OCI-LY1 (cell line): Measurements from ENCODE around the gene RBM38.

Experiments
- H2AFZ ChIP-seq: fragments of 200-600 bp; sonication (generic), shearing (Covaris generic); 2 replicates; pipeline ENCODE4 v1.6.0; 2014; ENCODE audit warnings: antibody characterized with exemption, mild to moderate bottlenecking, low read length
- H3F3A ChIP-seq: fragments of 200-600 bp; sonication (generic), shearing (Covaris generic); 2 replicates; pipeline ENCODE4 v1.6.0; 2014; ENCODE audit warnings: mild to moderate bottlenecking, antibody characterized with exemption, low read length, moderate library complexity; ENCODE audit not compliant: insufficient read depth
- H3K27ac ChIP-seq: fragments of 200-600 bp; sonication (generic); 2 replicates; pipeline ENCODE4 v1.5.1; 2014; ENCODE audit warnings: low read length, mixed run types, mild to moderate bottlenecking, low read depth; ENCODE audit not compliant: poor library complexity, severe bottlenecking
- H3K27me3 ChIP-seq: fragments of 200-600 bp; sonication (generic); 2 replicates; pipeline ENCODE4 v1.6.0; 2014; ENCODE audit warnings: antibody characterized with exemption, mild to moderate bottlenecking, low read length, moderate library complexity; ENCODE audit not compliant: insufficient read depth
- H3K36me3 ChIP-seq: fragments of 200-600 bp; sonication (generic); 2 replicates; pipeline ENCODE4 v1.6.1; 2014; ENCODE audit warnings: mild to moderate bottlenecking, antibody characterized with exemption, low read length, moderate library complexity, mixed read lengths; ENCODE audit not compliant: insufficient read depth
- H3K4me1 ChIP-seq: fragments of 200-600 bp; sonication (generic); 2 replicates; pipeline ENCODE4 v1.5.1; 2014; ENCODE audit warnings: mild to moderate bottlenecking, low read length, moderate library complexity; ENCODE audit not compliant: insufficient read depth, severe bottlenecking
- H3K4me2 ChIP-seq: fragments of 200-600 bp; sonication (generic), shearing (Covaris generic); 2 replicates; pipeline ENCODE4 v1.6.1; 2014; ENCODE audit warnings: low read length
- H3K4me3 ChIP-seq: fragments of 200-600 bp; sonication (generic); 2 replicates; pipeline ENCODE4 v1.5.1; 2014; ENCODE audit warnings: low read length, low read depth, mild to moderate bottlenecking, mixed read lengths; ENCODE audit not compliant: poor library complexity, severe bottlenecking
- H3K79me2 ChIP-seq: fragments of 200-600 bp; shearing (Covaris generic); 2 replicates; pipeline ENCODE4 v1.6.1; 2016; ENCODE audit warnings: mixed run types, low read length, mixed read lengths; ENCODE audit not compliant: insufficient read depth
- H3K9ac ChIP-seq: fragments of 200-600 bp; sonication (generic), shearing (Covaris generic); 2 replicates; pipeline ENCODE4 v1.6.1; 2014; ENCODE audit warnings: mild to moderate bottlenecking, low read length, mixed read lengths
- H3K9me2 ChIP-seq: fragments of 200-600 bp; sonication (generic), shearing (Covaris generic); 2 replicates; pipeline ENCODE4 v1.6.1; 2014; ENCODE audit warnings: low read depth, mild to moderate bottlenecking, low read length, mixed read lengths
- H3K9me3 ChIP-seq: fragments of 200-600 bp; shearing (Covaris generic); 2 replicates; pipeline ENCODE4 v1.6.1; 2014; ENCODE audit warnings: low read length, mixed read lengths
- H4K20me1 ChIP-seq: fragments of 200-600 bp; sonication (generic), shearing (Covaris generic); 2 replicates; pipeline ENCODE4 v1.6.0; 2016; ENCODE audit warnings: mild to moderate bottlenecking, low read length; ENCODE audit not compliant: insufficient read depth
- CTCF ChIP-seq: fragments of 200-600 bp; sonication (generic), shearing (Covaris generic); IDR thresholded peaks from 2 replicates; pipeline ENCODE4 v1.5.1; 2017; ENCODE audit warnings: mild to moderate bottlenecking, antibody characterized with exemption, low read length, moderate library complexity, mixed read lengths
- EZH2 ChIP-seq: fragments of 200-600 bp; sonication (generic), shearing (Covaris generic); IDR thresholded peaks from 2 replicates; pipeline ENCODE4 v1.8.0; 2017; ENCODE audit warnings: borderline replicate concordance, mixed run types, mild to moderate bottlenecking, antibody characterized with exemption, low read length, moderate library complexity, mixed read lengths

RBM38 gene

GRCh38 chr20:57398231-57398821 lies 7.1 kb downstream of the RBM38 start:
- H3K4me1 ChIP-seq, result peaks cover 84% of the 10 kb centered on the region
- peaks cover 22% of the 10 kb centered on the region for H3K79me2 ChIP-seq
- H3F3A ChIP-seq, result peaks cover 12% of the 10 kb centered on the region; the same call in 1 of the 2 replicates
- no peaks in the 10 kb centered on the region for H3K9me3 ChIP-seq
- H3K9ac ChIP-seq, result peak overlapping the region; percentile 89
- peak overlapping the region; percentile 95 for H3K4me2 ChIP-seq
- no peaks in the 10 kb centered on the region for H3K27me3 ChIP-seq
- no peaks in the 10 kb centered on the region for H3K9me2 ChIP-seq
- H3K27ac ChIP-seq, result peak overlapping the region; percentile 97
- peak overlapping the region; percentile 74 for H3K4me3 ChIP-seq
- H3K36me3 ChIP-seq, result peaks cover 95% of the 10 kb centered on the region
- no peak overlapping the region for H2AFZ ChIP-seq
- no peak for TF ChIP-seq EZH2
- no peak for TF ChIP-seq CTCF
- H4K20me1 ChIP-seq, result no peaks in the 10 kb centered on the region

- Histone ChIP-seq H4K20me1 (no peaks in the 10 kb centered on the region), H3K4me1 (peaks cover 77% of the 10 kb centered on the region), H3K9me2 (no peaks in the 10 kb centered on the region), H3K36me3 (peaks cover 95% of the 10 kb centered on the region), H3K4me2 (peak overlapping the region; percentile 95), H3F3A (peaks cover 12% of the 10 kb centered on the region; the same call in 1 of the 2 replicates), H3K9me3 (no peaks in the 10 kb centered on the region), H3K79me2 (peaks cover 16% of the 10 kb centered on the region), H3K4me3 (peak overlapping the region; percentile 74), H3K27me3 (no peaks in the 10 kb centered on the region), H2AFZ (no peak overlapping the region), H3K27ac (peak overlapping the region; percentile 97), H3K9ac (peak overlapping the region; percentile 89)
- TF ChIP-seq CTCF (no peak), EZH2 (no peak)
Measured at GRCh38 chr20:57398901-57399535, 7.8 kb downstream of the RBM38 start.

- H3K79me2 ChIP-seq, result peaks cover 13% of the 10 kb centered on the region
- no peaks in the 10 kb centered on the region for H4K20me1 ChIP-seq
- H3K4me3 ChIP-seq, result peak overlapping the region; percentile 74
- H3K27ac ChIP-seq, result peak overlapping the region; percentile 97
- no peak for TF ChIP-seq EZH2
- TF ChIP-seq CTCF, result no peak
- H2AFZ ChIP-seq, result no peak overlapping the region
- peaks cover 71% of the 10 kb centered on the region for H3K4me1 ChIP-seq
- peaks cover 12% of the 10 kb centered on the region; the same call in 1 of the 2 replicates for H3F3A ChIP-seq
- no peaks in the 10 kb centered on the region for H3K9me3 ChIP-seq
- no peaks in the 10 kb centered on the region for H3K27me3 ChIP-seq
- peak overlapping the region; percentile 89 for H3K9ac ChIP-seq
- H3K36me3 ChIP-seq, result peaks cover 95% of the 10 kb centered on the region
- H3K4me2 ChIP-seq, result peak overlapping the region; percentile 95
- H3K9me2 ChIP-seq, result no peaks in the 10 kb centered on the region
Measured at GRCh38 chr20:57399587-57400155, 8.5 kb downstream of the RBM38 start.
